Esophagus squamous epithelium (tissue), 5 donors: ENCODE measurements around the gene PDXDC1. TPM values are rescaled to one million over a fixed set of nuclear protein-coding genes. Genes with fewer than 3 reads are reported as not detected.
"Not testable (repeated sequence)": the region's sequence is repeated elsewhere in the genome, so short reads cannot be mapped to it uniquely, and the experiment has no call there.

Experiments
- DNase-seq: peaks from one replicate; lab custom pipeline; 2025; lab: John Stamatoyannopoulos, UW
- H3K27ac ChIP-seq, 4 donors: fragments of 200-600 bp; sonication (generic); one replicate each; pipeline ENCODE4 v1.5.1; 2016 to 2019; ENCODE audit warnings: mild to moderate bottlenecking in 1 of 4
- H3K27me3 ChIP-seq, 4 donors: fragments of 200-600 bp; sonication (generic); 1 replicate in 3 of 4; 2 replicates in 1 of 4; pipeline versions ENCODE4 v1.5.1 to v1.6.0; 2017 to 2021; ENCODE audit warnings: antibody characterized with exemption in 1 of 4
- H3K36me3 ChIP-seq, 3 donors: fragments of 200-600 bp; sonication (generic); one replicate each; pipeline ENCODE4 v1.5.1; 2016 to 2019
- H3K4me1 ChIP-seq, 3 donors: fragments of 200-600 bp; sonication (generic); one replicate each; pipeline ENCODE4 v1.5.1; 2017 to 2019
- H3K4me3 ChIP-seq, 4 donors: fragments of 200-600 bp; sonication (generic); 1 replicate in 3 of 4; 2 replicates in 1 of 4; pipeline ENCODE4 v1.5.1; 2016 to 2019; ENCODE audit warnings: mild to moderate bottlenecking in 2 of 4, moderate library complexity in 1 of 4
- H3K9me3 ChIP-seq, 3 donors: fragments of 200-600 bp; sonication (generic); one replicate each; pipeline ENCODE4 v1.5.1; 2016 to 2019
- POLR2A ChIP-seq, 4 donors: fragments of 450-650 bp; IDR thresholded peaks; one replicate each; pipeline ENCODE4 v1.6.1; 2017; ENCODE audit warnings: antibody characterized with exemption in 4 of 4, mild to moderate bottlenecking in 4 of 4, moderate library complexity in 3 of 4
- WGBS, 2 donors: methylation state at CpG; one replicate each; pipeline ENCODE4 v1.1.5; 2018; 5-methylcytosine and 5-hydroxymethylcytosine counted together
- intact Hi-C: fragments of 100-400 bp; cut with DNase I; formaldehyde crosslinking; loops from one replicate; pipeline ENCODE4 v1.15.0; 2022
- total RNA-seq, 4 donors: library from RNA; depleted of rRNA; stranded (reverse); fragments of >200 nt; gene quantifications; one replicate each; pipeline ENCODE4 v1.1.0, GENCODE V29; 2016
- TF ChIP-seq, protein P1 (sequence below), 6 experiments: fragments of 450-650 bp in 4 of 6; fragments of 200-600 bp in 2 of 6; sonication (generic) in 2 of 6; IDR thresholded peaks; one replicate each; pipeline ENCODE4 v1.5.1; 2016 to 2019; ENCODE audit warnings: antibody characterized with exemption in 6 of 6, mild to moderate bottlenecking in 4 of 6, moderate library complexity in 4 of 6
- donor health status: DM: yes; HTN: yes; CAD: no.

Gene PDXDC1
- total RNA-seq, 4 donors from 2014 or later, result 40.3 to 76.5 (median 53.9) TPM

DNA sequence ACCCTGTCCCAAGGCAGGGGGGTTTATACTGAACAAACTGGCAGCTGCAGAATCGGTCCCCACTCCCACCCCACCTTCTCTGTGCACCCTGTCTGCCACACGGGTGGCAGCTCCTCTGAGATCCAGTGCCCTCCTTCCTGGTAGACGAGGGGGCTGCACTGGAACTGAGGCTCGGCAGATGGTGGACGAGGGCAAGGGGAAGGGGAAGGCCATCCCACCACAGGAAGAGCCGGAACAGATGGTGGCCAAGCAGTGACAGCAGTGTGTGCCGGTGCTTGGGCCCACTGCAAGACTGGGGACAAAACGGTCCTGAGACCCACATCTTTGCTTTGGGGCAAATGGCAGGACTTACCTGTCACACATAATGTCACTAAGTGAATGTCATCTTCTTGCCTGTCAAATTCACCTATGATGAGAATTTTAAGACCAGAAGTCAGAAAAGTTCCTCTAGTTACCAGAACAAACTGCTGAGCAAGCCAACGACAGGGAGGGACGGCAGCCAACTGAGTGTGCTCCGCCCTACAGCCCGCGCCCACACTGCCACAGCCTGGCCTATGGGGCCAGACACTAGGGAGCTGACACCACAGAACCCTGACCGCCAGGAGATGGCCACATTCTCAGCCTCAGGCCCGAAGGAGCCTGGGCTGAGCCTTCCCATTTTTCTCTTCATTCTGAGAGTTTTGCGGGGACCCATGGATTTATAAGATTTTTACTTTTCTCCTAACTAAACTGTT lies 66.6 kb downstream of the PDXDC1 start:
- Histone ChIP-seq H3K36me3 (peaks cover 6 to 87% (median 25%) of the 10 kb centered on the region in 3 donors), H3K4me3 (no peak overlapping the region), H3K9me3 (no peaks in the 10 kb centered on the region), H3K4me1 (peaks cover 0 to 15% (median 11%) of the 10 kb centered on the region in 3 donors), H3K27ac (peak overlapping the region in 3 of 4 donors; percentile 22 to 50 (median 49)), H3K27me3 (no peaks in the 10 kb centered on the region)
- WGBS, 2 donors, result 30 to 47% methylated on average over 9 to 15 of the region's 16 CpGs
- TF ChIP-seq POLR2A (IDR thresholded peaks at IDR 0.05), result no peak
- TF ChIP-seq, protein P1, sequence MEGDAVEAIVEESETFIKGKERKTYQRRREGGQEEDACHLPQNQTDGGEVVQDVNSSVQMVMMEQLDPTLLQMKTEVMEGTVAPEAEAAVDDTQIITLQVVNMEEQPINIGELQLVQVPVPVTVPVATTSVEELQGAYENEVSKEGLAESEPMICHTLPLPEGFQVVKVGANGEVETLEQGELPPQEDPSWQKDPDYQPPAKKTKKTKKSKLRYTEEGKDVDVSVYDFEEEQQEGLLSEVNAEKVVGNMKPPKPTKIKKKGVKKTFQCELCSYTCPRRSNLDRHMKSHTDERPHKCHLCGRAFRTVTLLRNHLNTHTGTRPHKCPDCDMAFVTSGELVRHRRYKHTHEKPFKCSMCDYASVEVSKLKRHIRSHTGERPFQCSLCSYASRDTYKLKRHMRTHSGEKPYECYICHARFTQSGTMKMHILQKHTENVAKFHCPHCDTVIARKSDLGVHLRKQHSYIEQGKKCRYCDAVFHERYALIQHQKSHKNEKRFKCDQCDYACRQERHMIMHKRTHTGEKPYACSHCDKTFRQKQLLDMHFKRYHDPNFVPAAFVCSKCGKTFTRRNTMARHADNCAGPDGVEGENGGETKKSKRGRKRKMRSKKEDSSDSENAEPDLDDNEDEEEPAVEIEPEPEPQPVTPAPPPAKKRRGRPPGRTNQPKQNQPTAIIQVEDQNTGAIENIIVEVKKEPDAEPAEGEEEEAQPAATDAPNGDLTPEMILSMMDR (IDR thresholded peaks at IDR 0.05), result peak in 1 of 6 experiments; percentile 13
- intact Hi-C loops, result no loop called here
- no peak for DNase-seq

DNA sequence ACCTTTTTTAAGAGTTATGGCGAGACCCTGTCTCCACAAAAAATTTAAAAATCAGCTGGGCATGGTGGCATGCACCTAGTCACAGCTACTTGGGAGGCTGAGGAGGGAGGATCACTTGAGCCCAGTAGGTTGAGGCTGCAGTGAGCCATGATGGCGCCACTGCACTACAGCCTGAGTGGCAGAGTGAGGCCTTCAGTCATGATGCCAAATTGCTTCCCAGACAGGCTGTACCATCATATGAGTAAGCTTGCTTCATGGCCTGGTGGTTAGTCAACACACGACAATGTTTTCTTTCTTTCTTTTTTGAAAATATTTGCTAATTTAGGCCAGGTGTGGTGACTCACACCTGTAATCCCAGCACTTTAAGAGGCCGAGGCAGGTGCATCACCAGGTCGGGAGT lies 68.5 kb downstream of the PDXDC1 start:
- H3K9me3 ChIP-seq, result no peaks in the 10 kb centered on the region
- intact Hi-C loops, result no loop called here
- peaks cover 0 to 81% (median 26%) of the 10 kb centered on the region in 3 donors for H3K36me3 ChIP-seq
- no peak overlapping the region for H3K27ac ChIP-seq
- H3K27me3 ChIP-seq, result no peaks in the 10 kb centered on the region
- WGBS, 2 donors, result 51 to 82% methylated on average over 3 to 4 of the region's 5 CpGs
- H3K4me1 ChIP-seq, result peaks cover 0 to 15% (median 11%) of the 10 kb centered on the region in 3 donors
- TF ChIP-seq, protein P1 (IDR thresholded peaks at IDR 0.05), result no peak
- no peak for TF ChIP-seq POLR2A (IDR thresholded peaks at IDR 0.05)
- no peak overlapping the region for H3K4me3 ChIP-seq
- no peak for DNase-seq

DNA sequence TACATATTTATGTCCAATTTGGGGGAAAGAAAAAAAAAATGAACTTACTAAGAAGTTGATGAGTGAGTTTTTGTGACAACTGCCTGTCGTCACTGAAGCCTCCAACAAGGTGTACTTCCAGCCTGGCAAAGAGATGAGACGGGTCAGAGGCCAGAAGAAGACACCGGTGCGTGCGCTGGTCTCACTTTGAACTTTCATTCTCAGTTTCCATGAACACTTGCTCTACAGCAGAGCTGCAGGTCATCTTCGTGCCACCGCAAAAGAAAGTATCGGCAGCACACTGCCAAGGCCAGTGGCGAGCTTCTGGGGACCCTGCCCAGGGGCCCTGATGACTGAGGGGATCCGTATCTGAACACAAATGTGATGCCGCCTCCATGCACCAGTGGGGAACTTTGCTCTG lies 69.5 kb downstream of the PDXDC1 start:
- Histone ChIP-seq H3K9me3 (no peaks in the 10 kb centered on the region), H3K4me3 (no peak overlapping the region), H3K36me3 (peaks cover 0 to 72% (median 19%) of the 10 kb centered on the region in 3 donors), H3K27ac (no peak overlapping the region), H3K4me1 (peaks cover 0 to 15% (median 11%) of the 10 kb centered on the region in 3 donors), H3K27me3 (no peaks in the 10 kb centered on the region)
- no peak for DNase-seq
- WGBS, 2 donors, result 93 to 95% methylated on average over 5 to 7 of the region's 11 CpGs
- TF ChIP-seq, protein P1 (IDR thresholded peaks at IDR 0.05), result no peak
- intact Hi-C loops, result no loop called here

DNA sequence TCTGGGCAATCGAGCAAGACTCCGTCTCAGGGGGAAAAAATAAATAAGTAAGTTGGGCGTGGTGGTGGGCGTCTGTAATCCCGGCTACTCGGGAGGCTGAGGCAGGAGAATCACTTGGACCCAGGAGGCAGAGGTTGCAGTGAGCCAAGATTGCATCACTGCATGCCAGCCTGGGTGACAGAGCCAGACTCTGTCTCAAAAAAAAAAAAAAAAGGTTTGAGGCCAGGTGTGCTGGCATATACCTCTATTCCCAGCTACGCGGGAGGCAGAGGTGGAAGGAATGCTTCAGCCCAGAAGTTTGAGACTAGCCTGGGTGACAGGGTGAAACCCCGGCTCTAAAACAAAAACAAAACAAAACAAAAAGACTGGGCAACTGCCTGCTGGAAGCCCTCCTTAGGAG lies 70.4 kb downstream of the PDXDC1 start:
- H3K36me3 ChIP-seq, result peaks cover 0 to 62% (median 9%) of the 10 kb centered on the region in 3 donors
- H3K27ac ChIP-seq, H3K27me3 ChIP-seq, DNase-seq, H3K9me3 ChIP-seq, intact Hi-C loops, H3K4me3 ChIP-seq: not testable (repeated sequence)
- WGBS, 2 donors, result 66 to 77% methylated on average over 8 to 9 of the region's 9 CpGs
- peaks cover 0 to 19% (median 11%) of the 10 kb centered on the region in 3 donors for H3K4me1 ChIP-seq

DNA sequence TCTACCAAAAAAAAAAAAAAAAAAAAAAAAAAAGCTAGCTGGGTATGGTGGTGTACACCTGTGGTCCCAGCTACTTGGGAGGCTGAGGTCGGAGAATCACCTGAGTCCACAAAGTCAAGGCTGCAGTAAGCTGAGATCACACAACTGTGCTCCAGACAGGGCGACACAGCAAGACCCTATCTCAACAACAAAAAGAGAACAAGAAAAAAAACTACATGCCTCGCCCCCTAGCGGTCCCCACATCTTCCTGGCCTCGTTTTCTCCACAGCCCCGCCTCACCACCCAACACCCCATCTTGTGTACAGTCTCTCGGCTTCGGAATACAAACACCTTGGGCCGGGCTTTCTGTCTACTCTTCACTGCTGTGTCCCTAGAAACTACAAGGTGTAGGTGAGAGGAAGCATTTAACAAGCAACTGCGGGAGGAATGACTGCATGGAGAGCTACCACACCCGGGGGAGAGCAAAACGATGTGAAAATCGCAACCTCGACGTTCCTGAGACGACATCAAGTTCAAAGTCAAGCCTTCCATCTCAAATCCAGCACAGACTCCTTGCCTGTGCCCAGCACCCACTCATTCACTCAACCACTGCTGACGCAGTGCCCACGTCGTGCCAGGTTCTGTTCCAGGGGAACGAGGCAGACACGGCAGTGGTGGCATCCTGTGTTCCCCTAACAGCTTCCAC lies 72.0 kb downstream of the PDXDC1 start:
- Histone ChIP-seq H3K27me3 (no peaks in the 10 kb centered on the region), H3K36me3 (peaks cover 0 to 48% (median 6%) of the 10 kb centered on the region in 3 donors), H3K27ac (no peak overlapping the region), H3K4me1 (peaks cover 0 to 11% (median 5%) of the 10 kb centered on the region in 3 donors), H3K4me3 (no peak overlapping the region), H3K9me3 (no peaks in the 10 kb centered on the region)
- intact Hi-C loops, result no loop called here
- 92 to 93% methylated on average over 20 of the region's 21 CpGs for WGBS, 2 donors
- no peak for DNase-seq
- no peak for TF ChIP-seq POLR2A (IDR thresholded peaks at IDR 0.05)
- TF ChIP-seq, protein P1 (IDR thresholded peaks at IDR 0.05), result no peak
